ENCODE data around the gene NTM. TPM values are rescaled to one million over a fixed set of nuclear protein-coding genes. Genes with fewer than 3 reads are reported as not detected.

NTM gene
- total RNA-seq, 1 experiment from 2014 or later = 9.9 TPM

GRCh38 chr11:132111316-132111715, 740.9 kb downstream of the NTM start:
- Histone ChIP-seq H4K5ac (ENCODE audit: insufficient read length, low read depth, low read length) (no peak overlapping the region), H4K91ac (ENCODE audit: insufficient read length, low read depth, low read length) (no peak overlapping the region), H3K23me2 (ENCODE audit: insufficient read length, low read depth, low read length, poor library complexity, severe bottlenecking) (no peaks in the 10 kb centered on the region), H4K20me1 (ENCODE audit: control insufficient read depth, insufficient read depth, insufficient read length) (no peaks in the 10 kb centered on the region), H2BK20ac (ENCODE audit: low read depth, low read length, poor library complexity, severe bottlenecking) (no peak overlapping the region), H3K4me1 (ENCODE audit: insufficient read depth, low read length) (peaks cover 7% of the 10 kb centered on the region; the same call in 1 of the 2 replicates), H3K4ac (ENCODE audit: low read depth, low read length) (no peak overlapping the region), H3K14ac (ENCODE audit: insufficient read depth, low read length) (no peak overlapping the region), H2AK5ac (ENCODE audit: insufficient read length, low read length) (no peak overlapping the region), H3K4me2 (ENCODE audit: insufficient read depth, insufficient read length, low read length) (no peak overlapping the region), H3K27ac (ENCODE audit: insufficient read length, low read depth, low read length) (no peak overlapping the region), H4K8ac (replicated peaks; ENCODE audit: insufficient read length, low read depth, low read length) (no peak overlapping the region), H3K18ac (ENCODE audit: insufficient read length, low read depth, low read length) (no peak overlapping the region), H2BK12ac (ENCODE audit: insufficient read length, low read depth, low read length) (no peak overlapping the region), H3K9ac (ENCODE audit: extremely low read depth, insufficient read length, low read length) (no peak overlapping the region), H2BK15ac (ENCODE audit: low read depth, low read length) (no peak overlapping the region), H2BK5ac (ENCODE audit: insufficient read length, low read length) (no peak overlapping the region), H3K9me3 (ENCODE audit: control insufficient read depth, low read depth, low read length) (no peaks in the 10 kb centered on the region), H3K56ac (ENCODE audit: insufficient read length, low read depth, low read length) (no peak overlapping the region), H3K27me3 (ENCODE audit: insufficient read depth, low read length) (no peaks in the 10 kb centered on the region), H2AFZ (ENCODE audit: low read length) (no peak overlapping the region), H3K79me2 (ENCODE audit: insufficient read depth, low read length) (no peaks in the 10 kb centered on the region), H2BK120ac (ENCODE audit: low read depth, low read length, poor library complexity, severe bottlenecking) (no peak overlapping the region), H3K79me1 (ENCODE audit: insufficient read depth, low read depth, low read length, poor library complexity, severe bottlenecking) (no peaks in the 10 kb centered on the region), H3K23ac (ENCODE audit: insufficient read length, low read depth, low read length) (no peak overlapping the region), H3T11ph (ENCODE audit: low read length) (no peak overlapping the region)
- Mint-ChIP-seq H3K27ac (no peak overlapping the region; a peak in 1 of 7 replicates), H3K36me3 (ENCODE audit: insufficient read depth in 1 of 3, low read depth in 3 of 3) (no peaks in the 10 kb centered on the region; a peak in 1 of 7 replicates), H3K27me3 (ENCODE audit: low read depth) (peaks cover 2% of the 10 kb centered on the region; the same call in 1 of the 2 replicates), H3K9me3 (no peaks in the 10 kb centered on the region; a peak in 1 of 5 replicates), H3K4me1 (peaks cover 48 to 49% of the 10 kb centered on the region in 2 experiments), H3K4me3 (no peak overlapping the region)
- DNase-seq = no peak
- no CpG with 5 or more reads among the region's 2 CpGs for WGBS (ENCODE audit: extremely low coverage, insufficient read length, low lambda C conversion rate)
- TF ChIP-seq CTCF (conservative IDR thresholded peaks at IDR 0.05) = no peak
